ENCODE measurements around the gene GARIN5A. TPM values are rescaled to one million over a fixed set of nuclear protein-coding genes. Genes with fewer than 3 reads are reported as not detected.

Gene GARIN5A
- total and polyA plus RNA-seq, 2 of the 8 experiments (the other 6 are each of a cell fraction or from before 2014, with no cell fraction given), result 9.1 to 18.5 TPM

DNA sequence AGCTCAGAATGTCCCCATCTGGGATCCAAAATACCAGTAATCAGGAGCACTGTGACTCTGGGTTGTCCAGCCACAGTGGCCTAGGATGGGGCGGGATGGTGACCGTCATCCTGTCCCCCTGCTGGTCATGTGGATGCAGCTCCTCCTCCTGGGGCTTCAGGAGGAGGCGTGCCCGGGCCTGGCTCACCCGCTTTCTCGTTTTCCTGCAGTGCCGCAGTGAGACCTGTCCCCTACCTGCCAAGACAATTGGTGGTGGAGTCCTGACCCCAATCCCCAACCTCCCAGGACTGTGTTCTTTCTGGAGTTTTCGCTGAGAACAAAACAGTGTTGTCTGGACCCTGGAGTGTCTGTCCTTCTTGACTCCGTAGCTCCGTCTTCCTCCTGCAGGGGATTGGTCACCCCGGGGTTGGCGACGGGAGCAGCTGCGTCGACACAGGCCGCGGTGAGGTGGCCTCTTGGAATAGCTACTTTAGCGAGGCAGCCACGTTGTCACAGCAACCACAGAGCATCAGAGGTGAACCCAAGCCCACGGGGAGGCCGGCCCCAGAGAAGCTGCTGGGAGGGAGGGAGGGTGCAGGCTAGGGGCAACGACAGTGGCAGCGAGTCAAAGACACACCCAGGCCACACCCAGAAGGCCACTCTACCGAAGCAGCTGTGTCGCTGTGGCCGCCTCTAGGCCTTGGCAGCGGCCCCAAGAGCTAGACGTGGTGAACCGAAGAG is 10.5 kb downstream of the GARIN5A start:
- Histone ChIP-seq H3K36me3 (ENCODE audit: control insufficient read depth in 2 of 4, insufficient read depth in 4 of 4, low read length in 3 of 4) (no peaks in the 10 kb centered on the region), H4K5ac (ENCODE audit: insufficient read length, low read depth, low read length) (no peak overlapping the region), H3K23ac (ENCODE audit: insufficient read length) (no peak overlapping the region), H3K27me3 (replicated peaks in 1 of 4; ENCODE audit: control insufficient read depth in 3 of 4, extremely low read depth in 1 of 4, insufficient read depth in 3 of 4, low read length in 3 of 4) (no peaks in the 10 kb centered on the region; a peak in 1 of 7 replicates), H3K79me2 (ENCODE audit: control insufficient read depth in 1 of 2, insufficient read depth in 2 of 2, low read length in 2 of 2) (no peaks in the 10 kb centered on the region), H2AK5ac (ENCODE audit: low read depth, low read length) (no peak overlapping the region), H3K9ac (replicated peaks in 1 of 4; ENCODE audit: extremely low read depth in 1 of 4, low read depth in 3 of 4, low read length in 3 of 4) (0 out of 7 replicates have a peak overlapping the region, but pooled peaks of 1 of the 4 experiments have one; percentile 8), H3K56ac (replicated peaks; ENCODE audit: insufficient read length, low read depth, low read length) (no peak overlapping the region), H3K4me3 (ENCODE audit: extremely low read depth in 1 of 4, insufficient read depth in 2 of 4, low read depth in 3 of 4, low read length in 4 of 4) (no peak overlapping the region), H2BK12ac (ENCODE audit: low read depth, low read length) (peak overlapping the region; percentile 87; the same call in 1 of the 2 replicates), H2BK20ac (ENCODE audit: low read length) (peak overlapping the region; percentile 72; the same call in 1 of the 2 replicates), H2BK5ac (ENCODE audit: low read depth, low read length) (peak overlapping the region; percentile 63; the same call in 1 of the 2 replicates), H2BK120ac (replicated peaks; ENCODE audit: low read depth, low read length) (no peak overlapping the region), H4K8ac (ENCODE audit: extremely low read depth, insufficient read depth, low read length) (peak overlapping the region; percentile 85; the same call in 1 of the 2 replicates), H3K4ac (replicated peaks; ENCODE audit: insufficient read length, low read depth, low read length) (no peak overlapping the region), H4K91ac (replicated peaks; ENCODE audit: insufficient read length, low read length) (no peak overlapping the region), H3K14ac (ENCODE audit: insufficient read length) (no peak overlapping the region), H3K9me3 (ENCODE audit: insufficient read depth in 2 of 2, low read depth in 1 of 2, low read length in 1 of 2) (no peaks in the 10 kb centered on the region), H2BK15ac (ENCODE audit: low read length) (no peak overlapping the region; the same call in 1 of the 2 replicates), H3K79me1 (ENCODE audit: low read depth, low read length) (no peaks in the 10 kb centered on the region), H2AFZ (ENCODE audit: low read length) (peak overlapping the region; percentile 91; the same call in 1 of the 2 replicates), H3K27ac (ENCODE audit: low read depth, low read length) (no peak overlapping the region), H3K4me2 (ENCODE audit: insufficient read depth in 1 of 2, low read depth in 2 of 2, low read length in 2 of 2) (peak overlapping the region in 1 of 2 experiments; percentile 51; a peak in 3 of 4 replicates), H3K18ac (ENCODE audit: extremely low read depth, low read length) (no peak overlapping the region), H3K23me2 (ENCODE audit: low read depth, low read length) (no peaks in the 10 kb centered on the region), H4K20me1 (replicated peaks in 1 of 2; ENCODE audit: control insufficient read depth in 1 of 2, insufficient read depth in 2 of 2, low read length in 2 of 2) (no peaks in the 10 kb centered on the region), H3K4me1 (replicated peaks in 1 of 4; ENCODE audit: control insufficient read depth in 3 of 4, insufficient read depth in 4 of 4, low read length in 3 of 4) (peaks cover 0 to 8% (median 4%) of the 10 kb centered on the region in 4 experiments; a peak in 5 of 7 replicates)
- WGBS, 2 experiments (ENCODE audit: extremely low coverage in 1 of 2, insufficient coverage in 1 of 2, insufficient read length in 1 of 2, insufficient replicate concordance in 2 of 2, low coverage in 1 of 2, low lambda C conversion rate in 2 of 2, missing lambda C conversion rate in 1 of 2), result 59% methylated on average over 27 of the region's 29 CpGs; no CpG with 5 or more reads in 1 of the 2 experiments
- FAIRE-seq (no peak), DNase-seq (ENCODE audit: low read depth in 1 of 2, low spot score in 2 of 2) (peak in 1 of 2 experiments; percentile 82)
- POLR2A ChIA-PET (ENCODE audit: partially characterized antibody), result interaction anchor here (0.6 to 2.0 kb wide), 10 partner anchors 9 to 133 kb away, joined by 3 to 8 read pairs (median 4); partner anchors contain the start of genes EMC10, NR1H2 and POLD1
- CTCF ChIA-PET (ENCODE audit: partially characterized antibody), result interaction anchor here (0.6 to 4.0 kb wide), 28 partner anchors 9 to 1774 kb away, joined by 3 to 19 read pairs (median 4); no protein-coding TSS in a partner anchor
- TF ChIP-seq CTCF (IDR thresholded peaks at IDR 0.05; ENCODE audit: control extremely low read depth in 1 of 3, insufficient read depth in 1 of 3, low read depth in 1 of 3, low read length in 3 of 3) (peak; percentile 62 to 85 (median 78)), TAF1 (IDR thresholded peaks at IDR 0.05; ENCODE audit: low read depth, low read length) (0 out of 2 replicates have a peak, but pooled peaks have one; percentile 44), RAD21 (IDR thresholded peaks at IDR 0.05 in 1 of 2, conservative IDR thresholded peaks at IDR 0.05 in 1 of 2; ENCODE audit: low read depth in 2 of 2, low read length in 2 of 2) (peak; percentile 38 to 47; a peak in 2 of 4 replicates), SIN3A (conservative IDR thresholded peaks at IDR 0.05 in 1 of 2, IDR thresholded peaks at IDR 0.05 in 1 of 2; ENCODE audit: low read depth in 1 of 2, low read length in 2 of 2) (no peak; a peak in 1 of 4 replicates), TBP (IDR thresholded peaks at IDR 0.05; ENCODE audit: low read depth, low read length) (0 out of 2 replicates have a peak, but pooled peaks have one; percentile 21), NRF1 (IDR thresholded peaks at IDR 0.05; ENCODE audit: low read depth, low read length) (no peak), CTBP2 (IDR thresholded peaks at IDR 0.05; ENCODE audit: borderline replicate concordance, insufficient read depth, insufficient read length, low read length) (no peak)
